Lung (tissue), 12 donors: ENCODE results near the gene PFKFB2. TPM values are rescaled to one million over a fixed set of nuclear protein-coding genes. Genes with fewer than 3 reads are reported as not detected.

Source experiments
- ATAC-seq: fragments of 200-7000 bp; cut with Tn5 transposase; one replicate; pipeline ENCODE4 v1.9.1; 2020; ENCODE audit warnings: moderate number of reproducible peaks; ENCODE audit not compliant: insufficient read depth, low FRiP score
- DNase-seq, 3 donors: peaks; one replicate each; pipeline ENCODE4 v3.0.0-alpha.2; 2013 to 2017
- H3K27ac ChIP-seq, 2 donors: one replicate each; pipeline ENCODE4 v1.5.1; 2013; ENCODE audit warnings: mild to moderate bottlenecking in 2 of 2, moderate library complexity in 2 of 2, control low read depth in 1 of 2, inconsistent platforms in 1 of 2, low read depth in 1 of 2, low read length in 1 of 2
- H3K27me3 ChIP-seq, 3 donors: one replicate each; pipeline ENCODE4 v1.5.1; 2013; ENCODE audit warnings: low read length in 2 of 3; ENCODE audit not compliant: control insufficient read depth in 3 of 3, insufficient read depth in 3 of 3
- H3K36me3 ChIP-seq, 4 donors: one replicate each; pipeline ENCODE4 v1.5.1; 2013; ENCODE audit warnings: low read length in 4 of 4, mild to moderate bottlenecking in 1 of 4, moderate library complexity in 1 of 4; ENCODE audit not compliant: control insufficient read depth in 4 of 4, insufficient read depth in 4 of 4
- H3K4me1 ChIP-seq, 5 donors: one replicate each; pipeline ENCODE4 v1.5.1; 2013; ENCODE audit warnings: low read length in 5 of 5, mild to moderate bottlenecking in 2 of 5, moderate library complexity in 1 of 5; ENCODE audit not compliant: control insufficient read depth in 5 of 5, insufficient read depth in 5 of 5
- H3K4me3 ChIP-seq: one replicate; pipeline ENCODE4 v1.5.1; 2013; ENCODE audit warnings: mild to moderate bottlenecking, control low read depth, moderate library complexity
- H3K9ac ChIP-seq, 2 donors: one replicate each; pipeline ENCODE4 v1.5.1; 2013; ENCODE audit warnings: low read length in 2 of 2, control low read depth in 1 of 2; ENCODE audit not compliant: insufficient read depth in 1 of 2
- H3K9me3 ChIP-seq, 4 donors: one replicate each; pipeline ENCODE4 v1.5.1; 2013; ENCODE audit warnings: low read length in 3 of 4, mild to moderate bottlenecking in 1 of 4, moderate library complexity in 1 of 4; ENCODE audit not compliant: control insufficient read depth in 4 of 4, insufficient read depth in 3 of 4
- WGBS, 2 donors: extraction: QIAGEN DNeasy Blood & Tissue Kit; methylation state at CpG; one replicate each; pipeline ENCODE4 v1.1.7; 2013; 5-methylcytosine and 5-hydroxymethylcytosine counted together
- polyA plus RNA-seq, 2 donors: library from polyadenylated mRNA; stranded (reverse); fragments of 200-250 nt; gene quantifications; one replicate each; pipeline ENCODE4 v1.2.1, GENCODE V29; 2013
- total RNA-seq, 2 donors: library from RNA; depleted of rRNA in 1 of 2; stranded (reverse); fragments of >200 nt in 1 of 2; gene quantifications; one replicate each; pipeline ENCODE4 v1.2.1, GENCODE V29; 2014 to 2021
- TF ChIP-seq, protein P1 (sequence below): IDR thresholded peaks from 2 replicates; pipeline ENCODE4 v1.5.1; 2012; ENCODE audit warnings: mild to moderate bottlenecking; ENCODE audit errors: control extremely low read depth, extremely low read depth
- donor health status: control.
- donor health status: control.
- donor health status: Bipolar disorder and iron deficiency.
- donor health status: healthy.
- donor health status: DM: yes; HTN: yes; CAD: no.

PFKFB2 gene
- total and polyA plus RNA-seq, 4 donors = 19.9 to 52.3 (median 39.6) TPM

DNA sequence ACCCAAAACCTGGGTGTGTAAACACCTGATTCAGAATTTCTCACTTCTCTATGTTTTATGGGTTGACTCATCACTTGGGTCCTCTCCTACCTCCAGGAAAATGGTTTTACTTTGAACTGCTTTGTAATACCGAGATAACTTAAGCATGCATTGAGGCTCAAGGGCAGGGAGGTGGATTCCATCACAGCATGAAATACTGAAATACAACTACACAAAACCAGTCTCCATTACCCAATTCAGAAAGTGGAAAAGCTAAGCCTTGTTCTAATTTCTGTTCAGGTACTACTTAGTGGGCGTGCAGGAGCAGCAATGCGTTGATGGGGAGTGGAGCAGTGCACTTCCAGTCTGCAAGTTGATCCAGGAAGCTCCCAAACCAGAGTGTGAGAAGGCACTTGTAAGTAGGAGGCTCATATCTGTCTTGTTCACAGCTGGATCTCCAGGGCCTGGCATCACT is 44.8 kb downstream of the PFKFB2 start:
- DNase-seq = no peak
- no peak for ATAC-seq
- WGBS, 2 donors = 86 to 93% methylated on average over 3 of the region's 3 CpGs

GRCh38 chr1:207101720-207102119 is 48.6 kb downstream of the PFKFB2 start:
- no peaks in the 10 kb centered on the region for H3K27me3 ChIP-seq
- H3K9me3 ChIP-seq = no peaks in the 10 kb centered on the region
- no peaks in the 10 kb centered on the region for H3K36me3 ChIP-seq
- no peaks in the 10 kb centered on the region for H3K4me1 ChIP-seq
- no peak for ATAC-seq
- whole genome bisulfite sequencing, 2 donors = 87 to 94% methylated on average over 1 of the region's 1 CpG
- no peak overlapping the region for H3K4me3 ChIP-seq
- H3K27ac ChIP-seq = no peak overlapping the region
- TF ChIP-seq, protein P1, sequence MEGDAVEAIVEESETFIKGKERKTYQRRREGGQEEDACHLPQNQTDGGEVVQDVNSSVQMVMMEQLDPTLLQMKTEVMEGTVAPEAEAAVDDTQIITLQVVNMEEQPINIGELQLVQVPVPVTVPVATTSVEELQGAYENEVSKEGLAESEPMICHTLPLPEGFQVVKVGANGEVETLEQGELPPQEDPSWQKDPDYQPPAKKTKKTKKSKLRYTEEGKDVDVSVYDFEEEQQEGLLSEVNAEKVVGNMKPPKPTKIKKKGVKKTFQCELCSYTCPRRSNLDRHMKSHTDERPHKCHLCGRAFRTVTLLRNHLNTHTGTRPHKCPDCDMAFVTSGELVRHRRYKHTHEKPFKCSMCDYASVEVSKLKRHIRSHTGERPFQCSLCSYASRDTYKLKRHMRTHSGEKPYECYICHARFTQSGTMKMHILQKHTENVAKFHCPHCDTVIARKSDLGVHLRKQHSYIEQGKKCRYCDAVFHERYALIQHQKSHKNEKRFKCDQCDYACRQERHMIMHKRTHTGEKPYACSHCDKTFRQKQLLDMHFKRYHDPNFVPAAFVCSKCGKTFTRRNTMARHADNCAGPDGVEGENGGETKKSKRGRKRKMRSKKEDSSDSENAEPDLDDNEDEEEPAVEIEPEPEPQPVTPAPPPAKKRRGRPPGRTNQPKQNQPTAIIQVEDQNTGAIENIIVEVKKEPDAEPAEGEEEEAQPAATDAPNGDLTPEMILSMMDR = no peak
- no peak for DNase-seq
- H3K9ac ChIP-seq = no peak overlapping the region

More for the DNA sequence above, 44.8 kb downstream of the PFKFB2 start:
- Histone ChIP-seq H3K27me3 (no peaks in the 10 kb centered on the region), H3K9me3 (no peaks in the 10 kb centered on the region), H3K9ac (no peak overlapping the region), H3K4me1 (no peaks in the 10 kb centered on the region), H3K27ac (no peak overlapping the region), H3K36me3 (no peaks in the 10 kb centered on the region), H3K4me3 (no peak overlapping the region)
- TF ChIP-seq, protein P1 = no peak

- no peak overlapping the region for H3K27ac ChIP-seq
Observed at GRCh38 chr1:207102146-207102545, 49.1 kb downstream of the PFKFB2 start.

DNA sequence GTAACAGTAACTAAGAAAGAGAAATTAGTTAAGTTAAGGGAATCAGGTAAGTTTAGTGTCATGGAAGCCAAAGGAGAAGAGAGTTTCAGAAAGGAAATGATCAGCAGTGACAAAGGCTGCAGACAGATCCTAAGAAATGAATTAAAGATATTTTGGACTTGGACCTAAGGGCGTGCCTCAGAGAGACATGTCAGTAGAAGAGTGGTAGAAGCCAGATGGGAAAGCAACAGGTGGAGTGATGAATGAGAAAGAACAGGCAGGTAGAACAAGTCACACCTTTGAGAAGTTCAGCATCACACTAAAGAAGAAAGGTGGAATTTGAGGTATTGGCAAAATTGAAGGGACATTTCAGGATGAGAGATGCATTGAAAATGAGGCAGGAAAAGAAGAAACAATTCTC is 49.6 kb downstream of the PFKFB2 start:
- Histone ChIP-seq H3K4me1 (no peaks in the 10 kb centered on the region), H3K9ac (no peak overlapping the region), H3K36me3 (no peaks in the 10 kb centered on the region), H3K27me3 (no peaks in the 10 kb centered on the region), H3K9me3 (no peaks in the 10 kb centered on the region), H3K4me3 (no peak overlapping the region), H3K27ac (no peak overlapping the region)
- ATAC-seq = no peak
- 87 to 92% methylated on average over 1 of the region's 1 CpG for WGBS, 2 donors
- TF ChIP-seq, protein P1 = no peak
- DNase-seq = no peak

More at GRCh38 chr1:207102146-207102545, 49.1 kb downstream of the PFKFB2 start:
- no peaks in the 10 kb centered on the region for H3K4me1 ChIP-seq
- no peaks in the 10 kb centered on the region for H3K9me3 ChIP-seq
- no peak overlapping the region for H3K4me3 ChIP-seq
- H3K27me3 ChIP-seq = no peaks in the 10 kb centered on the region
- no peaks in the 10 kb centered on the region for H3K36me3 ChIP-seq
- DNase-seq (no peak), ATAC-seq (no peak)
- TF ChIP-seq, protein P1 = no peak
- 74 to 83% methylated on average over 5 of the region's 5 CpGs for WGBS, 2 donors
- H3K9ac ChIP-seq = no peak overlapping the region
